ENCODE data around the gene FBLN1. TPM values are rescaled to one million over a fixed set of nuclear protein-coding genes. Genes with fewer than 3 reads are reported as not detected.

The FBLN1 gene
- total and polyA plus RNA-seq, 9 of the 15 experiments (the other 6 are each of a cell fraction or from before 2014, with no cell fraction given) = 0.66 TPM; not detected in 8

GRCh38 chr22:45575173-45575572, 72.5 kb downstream of the FBLN1 start:
- intact Hi-C loops (cut with micrococcal nuclease) = loop anchor here (5.0 to 10.0 kb wide), 3 partner anchors 72 to 540 kb away; no protein-coding TSS in a partner anchor
- Histone ChIP-seq H3K27ac (ENCODE audit: extremely low read depth, low read depth, low read length) (no peak overlapping the region), H3K9ac (ENCODE audit: insufficient read depth in 1 of 2, low read depth in 2 of 2, low read length in 2 of 2) (no peak overlapping the region), H2AFZ (ENCODE audit: low read depth, low read length) (no peak overlapping the region), H3K36me3 (ENCODE audit: control insufficient read depth, insufficient read depth, low read length) (no peaks in the 10 kb centered on the region), H3K4me1 (replicated peaks in 1 of 2; ENCODE audit: control insufficient read depth in 2 of 2, insufficient read depth in 2 of 2, low read length in 2 of 2) (peaks cover 0 to 6% of the 10 kb centered on the region in 2 experiments; a peak in 2 of 5 replicates), H3K9me3 (replicated peaks; ENCODE audit: control insufficient read depth, insufficient read depth, low read depth, low read length) (no peaks in the 10 kb centered on the region), H3K4me3 (no peak overlapping the region), H3K79me2 (ENCODE audit: control insufficient read depth, insufficient read depth, low read length) (no peaks in the 10 kb centered on the region), H3K27me3 (ENCODE audit: control insufficient read depth in 2 of 2, insufficient read depth in 2 of 2, low read length in 2 of 2) (peaks cover 0 to 39% of the 10 kb centered on the region in 2 experiments; a peak in 4 of 5 replicates), H4K20me1 (replicated peaks; ENCODE audit: control insufficient read depth, insufficient read depth, low read length) (no peaks in the 10 kb centered on the region; the same call in 1 of the 2 replicates), H3K9me1 (ENCODE audit: control insufficient read depth, insufficient read depth, low read length) (no peaks in the 10 kb centered on the region), H3K4me2 (ENCODE audit: insufficient read depth, low read length) (no peak overlapping the region)
- TF ChIP-seq CGGBP1 (CRISPR knock-in tag; IDR thresholded peaks at IDR 0.05) = no peak
- no peak for TF ChIP-seq FOXK1 (CRISPR knock-in tag; IDR thresholded peaks at IDR 0.05; ENCODE audit: borderline replicate concordance)
- TF ChIP-seq SETDB1 (IDR thresholded peaks at IDR 0.05; ENCODE audit: low read length) = no peak
- no peak for TF ChIP-seq USF1 (CRISPR knock-in tag; IDR thresholded peaks at IDR 0.05)
- TF ChIP-seq HES1 (IDR thresholded peaks at IDR 0.05; ENCODE audit: low read depth) = no peak
- no peak for ATAC-seq
- DNase-seq (ENCODE audit: extremely low read depth in 1 of 4, low spot score in 3 of 4) = no peak
- FAIRE-seq = no peak
- WGBS (ENCODE audit: insufficient coverage, low coverage, missing lambda C conversion rate) = 23% methylated on average over 4 of the region's 7 CpGs
- POLR2A ChIA-PET = no interaction called here
- in situ Hi-C loops (cut with MboI) = loop anchor here (5.0 kb wide), 1 partner anchor 67 kb away; no protein-coding TSS in a partner anchor
- no TSS peak for BruUV-seq (replicated peaks)
- CTCF ChIA-PET (ENCODE audit: low intra/inter-chr PET ratio) = no interaction called here

Measured in K562 (cell line).